NCI-H2029 (cell line): Measurements from ENCODE around the gene MBLAC1.
A peak's percentile ranks its signal among the peaks of the same experiment; 100 is the strongest.

Experiments
- DNase-seq: peaks from one replicate; lab custom pipeline; 2025; lab: John Stamatoyannopoulos, UW

The MBLAC1 gene

GRCh38 chr7:100171087-100171681 lies 44.4 kb downstream of the MBLAC1 start:
- DNase-seq = no peak

GRCh38 chr7:100171840-100172239 lies 45.1 kb downstream of the MBLAC1 start:
- DNase-seq = no peak

GRCh38 chr7:100173806-100174495 lies 47.2 kb downstream of the MBLAC1 start:
- no peak for DNase-seq

- no peak for DNase-seq
Observed at GRCh38 chr7:100174582-100174981, 47.8 kb downstream of the MBLAC1 start.

GRCh38 chr7:100175296-100175935 lies 48.6 kb downstream of the MBLAC1 start:
- no peak for DNase-seq

GRCh38 chr7:100176096-100177044 lies 49.6 kb downstream of the MBLAC1 start:
- no peak for DNase-seq

GRCh38 chr7:100177045-100178001 lies 50.6 kb downstream of the MBLAC1 start, which contains the start of the genes GPC2 and STAG3:
GPC2 (minus strand) TSS chr7:100177381; CDS start chr7:100177199, 182 bp downstream.
STAG3 (plus strand) TSS chr7:100177918; CDS start chr7:100180557, 2,639 bp downstream.
- DNase-seq = peak; percentile 95
